ENCODE measurements around the gene SOX8. TPM values are rescaled to one million over a fixed set of nuclear protein-coding genes. Genes with fewer than 3 reads are reported as not detected.

SOX8 gene
- polyA plus RNA-seq, 6 donors from 2014 or later: not detected

DNA sequence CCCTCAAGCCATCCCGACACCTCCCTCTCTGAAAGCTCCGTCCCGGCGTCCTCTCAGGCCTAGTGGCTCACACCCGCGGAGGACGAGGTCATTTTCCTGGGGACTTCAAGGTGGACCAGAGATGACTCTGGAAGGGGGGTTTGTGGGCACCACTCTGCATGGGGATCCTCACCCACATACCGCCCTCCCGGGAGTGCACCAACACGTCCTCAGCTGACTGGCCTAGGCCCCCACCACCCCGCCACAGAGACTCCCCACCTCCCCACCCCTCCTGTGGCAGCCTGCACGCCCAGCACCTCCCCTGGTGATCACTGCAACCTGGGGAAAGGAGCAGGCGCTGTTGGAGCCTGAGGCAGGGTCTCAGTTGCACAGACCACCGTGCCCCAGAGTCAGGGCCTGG, 2.4 kb upstream of the SOX8 start:
- H3K4me3 Mint-ChIP-seq: peak overlapping the region in 3 of 8 donors; percentile 6 to 75 (median 27)
- H3K9me3 Mint-ChIP-seq: no peaks in the 10 kb centered on the region
- ATAC-seq (ENCODE audit: low read depth in 2 of 2): no peak
- H3K36me3 Mint-ChIP-seq: no peaks in the 10 kb centered on the region
- peaks cover 0 to 12% (median 4%) of the 10 kb centered on the region in 3 donors for H3K4me1 Mint-ChIP-seq
- H3K27ac Mint-ChIP-seq: no peak overlapping the region
- no peak for DNase-seq
- peaks cover 14 to 48% (median 24%) of the 10 kb centered on the region in 3 donors for H3K27me3 Mint-ChIP-seq

DNA sequence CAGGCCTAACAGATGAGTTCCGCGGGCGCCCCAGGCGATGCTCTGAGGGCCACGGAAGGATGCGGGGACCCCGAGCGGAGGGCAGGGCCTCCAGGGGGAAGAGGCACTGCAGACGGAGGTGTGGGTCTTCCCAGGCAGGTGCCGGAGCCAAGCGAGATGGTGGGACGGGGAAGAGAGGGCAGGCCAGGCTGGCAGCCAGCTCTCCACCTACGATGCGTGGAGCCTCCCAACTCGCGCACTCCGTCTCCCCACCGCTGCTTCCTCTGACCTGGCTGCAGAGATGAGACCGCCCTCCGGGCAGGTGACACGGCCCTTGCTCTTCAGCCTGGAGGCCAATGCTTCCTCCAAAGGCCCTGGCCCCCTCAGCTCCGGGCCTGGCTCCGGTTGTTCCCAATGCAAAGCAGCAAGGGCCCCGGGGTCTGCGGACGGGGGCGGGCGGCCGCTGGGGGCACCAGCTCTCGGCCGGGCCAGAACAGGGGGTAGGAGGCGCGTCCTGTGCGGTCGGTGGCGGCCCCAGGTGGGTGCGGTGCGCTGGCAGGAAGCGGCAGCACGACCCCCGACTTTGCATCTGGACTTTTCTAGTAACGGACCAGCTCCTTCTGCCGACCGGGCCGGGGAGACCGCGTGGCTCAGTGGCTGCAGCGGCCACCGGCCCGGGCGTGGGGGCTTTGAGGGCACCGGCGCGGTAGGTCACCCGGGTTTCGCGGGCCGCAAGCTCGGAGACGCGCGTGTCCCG, 1.5 kb upstream of the SOX8 start:
- Mint-ChIP-seq H3K36me3 (no peaks in the 10 kb centered on the region), H3K27ac (peak overlapping the region in 1 of 6 donors; percentile 63), H3K27me3 (peaks cover 14 to 48% (median 24%) of the 10 kb centered on the region in 3 donors), H3K4me1 (peaks cover 0 to 12% (median 4%) of the 10 kb centered on the region in 3 donors), H3K9me3 (no peaks in the 10 kb centered on the region), H3K4me3 (peak overlapping the region in 6 of 8 donors; percentile 34 to 75 (median 54))
- no peak for DNase-seq
- peak; percentile 15 to 18 for ATAC-seq (ENCODE audit: low read depth in 2 of 2)

DNA sequence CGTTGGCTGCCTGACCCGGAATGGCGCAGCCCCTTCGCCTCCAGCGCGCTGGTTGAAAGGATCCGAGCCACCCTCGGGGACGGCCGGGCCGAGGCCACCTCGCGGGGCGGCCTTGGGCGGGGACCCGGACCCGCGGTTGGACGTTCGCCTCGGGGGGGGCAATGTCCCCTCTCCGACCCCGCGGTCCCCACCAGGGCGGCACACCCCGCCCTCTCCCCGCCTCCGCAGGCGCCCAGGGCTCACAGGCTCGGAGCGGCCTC, 1.0 kb upstream of the SOX8 start:
- Mint-ChIP-seq H3K27ac (no peak overlapping the region), H3K9me3 (no peaks in the 10 kb centered on the region), H3K4me3 (peak overlapping the region in 2 of 8 donors; percentile 38 to 63), H3K36me3 (no peaks in the 10 kb centered on the region), H3K27me3 (peaks cover 14 to 48% (median 24%) of the 10 kb centered on the region in 3 donors), H3K4me1 (peaks cover 0 to 12% (median 4%) of the 10 kb centered on the region in 3 donors)
- DNase-seq (no peak), ATAC-seq (ENCODE audit: low read depth in 2 of 2) (peak in 1 of 2 donors; percentile 6)

DNA sequence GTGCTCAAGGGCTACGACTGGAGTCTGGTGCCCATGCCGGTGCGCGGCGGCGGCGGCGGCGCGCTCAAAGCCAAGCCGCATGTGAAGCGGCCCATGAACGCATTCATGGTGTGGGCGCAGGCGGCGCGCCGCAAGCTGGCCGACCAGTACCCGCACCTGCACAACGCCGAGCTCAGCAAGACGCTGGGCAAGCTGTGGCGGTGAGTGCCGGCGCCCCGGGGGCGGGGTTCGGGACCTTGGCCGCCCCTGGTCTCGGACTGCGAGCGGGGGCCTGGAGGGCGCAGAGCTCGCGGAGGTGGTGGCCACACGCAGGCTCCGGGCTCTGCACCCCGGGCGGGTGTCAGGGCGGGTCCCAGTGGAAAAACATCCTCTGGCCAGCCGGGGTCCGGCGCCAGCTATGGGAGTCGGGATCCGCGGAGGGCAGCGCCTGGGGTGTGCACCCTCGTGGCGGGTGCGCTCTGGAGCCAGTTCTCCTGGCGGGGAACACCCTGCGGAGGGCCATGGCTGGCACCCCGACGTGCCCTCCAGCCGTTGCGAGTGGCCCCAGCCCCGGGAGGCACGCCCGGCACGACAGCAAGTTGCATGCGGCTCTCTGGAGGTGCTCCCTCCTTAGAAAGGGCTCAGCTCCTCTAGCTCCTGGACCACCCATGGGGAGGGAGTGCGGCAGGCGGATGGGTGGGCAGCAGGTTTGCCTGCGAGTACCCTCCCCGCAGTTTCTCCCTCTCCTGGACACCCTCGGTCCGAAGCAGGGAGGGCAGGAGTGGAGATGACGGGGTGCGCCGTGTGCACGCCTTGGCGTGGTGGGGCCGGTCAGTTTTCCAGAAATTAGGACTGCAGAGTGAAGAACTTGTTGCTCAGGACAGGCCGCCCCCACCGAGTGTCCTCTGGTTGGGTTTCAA, 824 bp downstream of the SOX8 start:
- H3K4me3 Mint-ChIP-seq: peak overlapping the region; percentile 41 to 80 (median 70)
- peak overlapping the region in 1 of 6 donors; percentile 56 for H3K27ac Mint-ChIP-seq
- ATAC-seq (ENCODE audit: low read depth in 2 of 2): peak in 1 of 2 donors; percentile 24
- peaks cover 14 to 41% (median 23%) of the 10 kb centered on the region in 3 donors for H3K27me3 Mint-ChIP-seq
- H3K4me1 Mint-ChIP-seq: peaks cover 0 to 12% (median 4%) of the 10 kb centered on the region in 3 donors
- H3K36me3 Mint-ChIP-seq: no peaks in the 10 kb centered on the region
- DNase-seq: no peak
- no peaks in the 10 kb centered on the region for H3K9me3 Mint-ChIP-seq

DNA sequence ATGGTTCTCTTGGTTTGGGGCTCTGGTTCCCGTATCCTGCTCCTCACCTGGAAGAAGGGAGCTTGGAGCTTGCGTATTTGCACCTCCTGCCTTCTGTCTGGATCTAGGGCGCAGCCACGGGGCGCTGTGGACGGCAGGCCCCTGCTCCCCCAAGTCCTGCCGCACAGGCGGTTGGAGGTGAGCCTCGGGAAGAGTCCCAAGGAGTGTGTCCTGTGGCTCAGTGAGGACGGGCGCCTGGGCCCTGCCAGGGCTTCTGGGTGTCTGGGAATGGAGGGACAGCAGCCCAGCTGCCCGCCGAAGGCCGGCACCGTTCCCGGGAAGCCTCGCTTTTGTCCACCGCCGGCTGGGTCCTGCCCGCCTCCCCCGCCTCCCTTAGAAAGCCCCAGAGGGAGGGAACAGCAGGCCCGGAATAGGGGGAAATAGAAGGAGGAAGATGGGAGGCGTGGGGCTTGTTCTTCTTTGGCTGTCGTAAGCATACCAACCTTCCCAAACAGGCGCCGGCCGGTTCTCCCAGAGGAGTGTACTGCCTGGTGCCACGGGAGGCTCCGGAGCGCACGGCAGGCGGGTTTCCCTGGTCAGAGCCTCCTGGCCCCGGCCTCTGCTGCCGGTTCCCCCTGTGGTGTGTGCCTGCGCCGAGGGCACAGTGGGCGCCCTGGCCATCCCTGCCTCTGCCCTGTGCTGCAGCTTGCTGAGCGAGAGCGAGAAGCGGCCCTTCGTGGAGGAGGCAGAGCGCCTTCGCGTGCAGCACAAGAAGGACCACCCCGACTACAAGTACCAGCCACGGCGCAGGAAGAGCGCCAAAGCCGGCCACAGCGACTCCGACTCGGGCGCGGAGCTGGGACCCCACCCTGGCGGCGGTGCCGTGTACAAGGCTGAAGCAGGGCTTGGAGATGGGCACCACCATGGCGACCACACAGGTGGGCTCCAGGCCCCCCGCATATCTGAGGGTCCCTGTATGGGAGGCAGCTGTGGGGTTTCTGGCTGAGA, 1.8 kb downstream of the SOX8 start:
- H3K4me3 Mint-ChIP-seq: peak overlapping the region; percentile 41 to 80 (median 70)
- H3K27me3 Mint-ChIP-seq: peaks cover 5 to 32% (median 13%) of the 10 kb centered on the region in 3 donors
- H3K9me3 Mint-ChIP-seq: no peaks in the 10 kb centered on the region
- ATAC-seq (ENCODE audit: low read depth in 2 of 2): no peak
- peaks cover 0 to 7% (median 4%) of the 10 kb centered on the region in 3 donors for H3K4me1 Mint-ChIP-seq
- no peaks in the 10 kb centered on the region for H3K36me3 Mint-ChIP-seq
- H3K27ac Mint-ChIP-seq: peak overlapping the region in 1 of 6 donors; percentile 56
- DNase-seq: no peak

DNA sequence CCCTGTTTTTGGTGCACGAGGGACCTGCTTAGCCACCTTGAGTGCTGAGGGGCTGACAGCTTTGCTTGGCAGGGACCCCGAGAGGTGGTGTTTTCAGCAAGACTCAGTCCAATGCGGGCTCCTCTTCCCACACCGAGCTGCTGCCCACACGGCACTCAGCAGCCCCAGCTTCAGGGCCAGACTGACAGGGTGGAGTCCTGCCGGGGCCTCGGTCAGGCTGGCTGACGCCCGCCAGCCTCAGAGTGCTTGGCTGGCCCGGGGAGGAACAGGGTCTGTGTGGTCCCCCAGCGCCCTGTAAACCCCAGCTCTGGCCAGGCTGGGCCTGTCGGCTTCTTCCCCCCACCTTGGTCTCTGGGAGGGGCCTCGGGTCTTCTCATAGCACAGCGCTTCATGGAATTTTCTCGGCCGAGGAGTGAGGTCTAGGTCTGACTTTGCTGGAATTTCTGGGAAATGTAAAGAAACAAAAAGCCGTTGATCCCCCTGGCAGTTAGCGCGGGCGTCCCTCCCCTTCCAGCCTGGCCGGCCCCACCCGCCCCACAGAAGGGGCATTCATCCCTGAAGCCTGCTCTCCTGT, 2.6 kb downstream of the SOX8 start:
- Mint-ChIP-seq H3K4me1 (peaks cover 0 to 7% (median 4%) of the 10 kb centered on the region in 3 donors), H3K27ac (no peak overlapping the region)

DNA sequence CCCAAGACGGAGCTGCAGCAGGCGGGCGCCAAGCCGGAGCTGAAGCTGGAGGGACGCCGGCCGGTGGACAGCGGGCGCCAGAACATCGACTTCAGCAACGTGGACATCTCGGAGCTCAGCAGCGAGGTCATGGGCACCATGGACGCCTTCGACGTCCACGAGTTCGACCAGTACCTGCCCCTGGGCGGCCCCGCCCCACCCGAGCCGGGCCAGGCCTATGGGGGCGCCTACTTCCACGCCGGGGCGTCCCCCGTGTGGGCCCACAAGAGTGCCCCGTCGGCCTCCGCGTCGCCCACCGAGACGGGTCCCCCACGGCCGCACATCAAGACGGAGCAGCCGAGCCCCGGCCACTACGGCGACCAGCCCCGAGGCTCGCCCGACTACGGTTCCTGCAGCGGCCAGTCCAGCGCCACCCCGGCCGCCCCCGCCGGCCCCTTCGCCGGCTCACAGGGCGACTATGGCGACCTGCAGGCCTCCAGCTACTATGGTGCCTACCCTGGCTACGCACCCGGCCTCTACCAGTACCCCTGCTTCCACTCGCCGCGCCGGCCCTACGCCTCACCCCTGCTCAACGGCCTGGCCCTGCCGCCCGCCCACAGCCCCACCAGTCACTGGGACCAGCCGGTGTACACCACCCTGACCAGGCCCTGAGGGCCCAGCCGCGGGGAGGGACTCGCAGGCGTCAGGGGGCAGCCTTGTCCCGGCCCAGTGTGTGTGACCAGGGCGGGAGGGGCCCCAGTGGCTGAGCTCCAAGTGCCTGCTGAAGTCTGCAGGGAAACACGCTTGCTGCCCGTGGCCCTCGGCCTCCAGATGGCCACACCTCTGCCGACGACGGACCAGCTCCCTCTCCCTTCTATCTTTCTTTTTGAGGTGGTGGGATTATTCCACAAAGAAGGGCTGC, 3.4 kb downstream of the SOX8 start:
- H3K36me3 Mint-ChIP-seq: no peaks in the 10 kb centered on the region
- DNase-seq (no peak), ATAC-seq (ENCODE audit: low read depth in 2 of 2) (no peak)
- peaks cover 0 to 4% (median 3%) of the 10 kb centered on the region in 3 donors for H3K4me1 Mint-ChIP-seq
- no peaks in the 10 kb centered on the region for H3K9me3 Mint-ChIP-seq
- no peak overlapping the region for H3K4me3 Mint-ChIP-seq
- H3K27ac Mint-ChIP-seq: no peak overlapping the region
- peaks cover 0 to 20% (median 4%) of the 10 kb centered on the region in 3 donors for H3K27me3 Mint-ChIP-seq

More for the DNA sequence above, 2.6 kb downstream of the SOX8 start:
- no peak for ATAC-seq (ENCODE audit: low read depth in 2 of 2)
- no peak overlapping the region for H3K4me3 Mint-ChIP-seq
- no peaks in the 10 kb centered on the region for H3K36me3 Mint-ChIP-seq
- no peaks in the 10 kb centered on the region for H3K9me3 Mint-ChIP-seq
- DNase-seq: no peak
- H3K27me3 Mint-ChIP-seq: peaks cover 4 to 28% (median 6%) of the 10 kb centered on the region in 3 donors

DNA sequence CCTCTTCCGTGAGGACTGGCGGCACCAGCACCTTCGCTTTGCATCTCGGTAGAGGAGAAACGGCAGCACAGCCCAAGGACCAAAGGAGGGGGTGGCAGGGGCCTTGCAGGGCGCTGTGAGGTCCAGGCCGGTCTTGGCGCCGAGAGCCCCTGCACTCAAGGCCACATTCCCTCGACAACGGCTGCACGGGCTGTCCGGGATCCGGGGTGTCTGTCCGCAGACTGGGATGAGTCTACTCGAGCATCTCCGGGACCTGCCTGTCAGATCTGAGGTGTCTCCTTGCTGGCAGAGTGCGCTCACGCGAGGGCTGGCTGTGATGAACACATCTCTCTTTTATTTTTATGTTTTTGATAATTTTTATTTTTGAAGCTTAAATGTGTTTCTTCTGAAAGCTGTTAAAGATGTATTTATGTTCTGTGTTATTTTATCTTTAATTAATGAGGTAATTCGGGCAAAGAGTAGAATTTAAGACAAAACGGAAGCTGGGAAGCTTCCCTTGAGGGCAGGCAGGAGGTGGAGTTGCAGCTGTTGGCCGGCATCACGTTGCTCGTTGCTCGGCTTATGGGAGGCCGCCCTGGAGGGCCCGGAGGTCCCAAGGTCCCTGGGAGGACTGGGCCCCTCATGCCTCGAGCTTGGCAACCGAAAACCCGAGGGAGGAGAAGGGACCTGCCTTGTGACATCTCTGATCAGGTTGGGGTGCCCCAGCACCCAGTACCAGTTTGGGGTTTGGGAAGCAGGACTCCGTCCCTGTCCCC, 4.3 kb downstream of the SOX8 start:
- DNase-seq: no peak
- peaks cover 0 to 19% (median 4%) of the 10 kb centered on the region in 3 donors for H3K27me3 Mint-ChIP-seq
- no peaks in the 10 kb centered on the region for H3K9me3 Mint-ChIP-seq
- H3K27ac Mint-ChIP-seq: no peak overlapping the region
- no peak for ATAC-seq (ENCODE audit: low read depth in 2 of 2)
- H3K36me3 Mint-ChIP-seq: no peaks in the 10 kb centered on the region
- peak overlapping the region in 1 of 8 donors; percentile 8 for H3K4me3 Mint-ChIP-seq
- peaks cover 0 to 4% (median 3%) of the 10 kb centered on the region in 3 donors for H3K4me1 Mint-ChIP-seq

DNA sequence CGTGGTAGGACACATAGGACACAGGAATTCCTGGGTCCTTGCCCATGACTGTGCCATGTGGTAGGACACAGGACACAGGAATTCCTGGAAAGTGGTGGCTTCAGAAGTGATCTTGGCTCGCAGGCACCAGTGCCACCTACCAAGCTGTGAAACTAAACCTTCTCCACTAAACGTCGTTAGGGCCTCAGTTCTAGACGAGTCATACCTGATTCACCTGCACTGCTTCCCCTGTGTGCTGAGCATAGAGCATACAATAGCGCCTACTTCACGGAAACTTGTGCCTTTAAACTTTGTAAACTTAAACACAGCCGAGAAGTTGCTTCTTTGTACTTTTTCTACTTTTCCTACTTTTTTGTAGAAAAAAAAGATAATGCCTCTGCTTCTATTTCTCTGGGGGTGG, 4.8 kb downstream of the SOX8 start:
- no peak for ATAC-seq (ENCODE audit: low read depth in 2 of 2)
- H3K9me3 Mint-ChIP-seq: no peaks in the 10 kb centered on the region
- DNase-seq: no peak
- H3K27me3 Mint-ChIP-seq: peaks cover 0 to 15% (median 4%) of the 10 kb centered on the region in 3 donors
- H3K27ac Mint-ChIP-seq: no peak overlapping the region
- no peaks in the 10 kb centered on the region for H3K36me3 Mint-ChIP-seq
- H3K4me1 Mint-ChIP-seq: no peaks in the 10 kb centered on the region
- H3K4me3 Mint-ChIP-seq: peak overlapping the region in 1 of 8 donors; percentile 8

DNA sequence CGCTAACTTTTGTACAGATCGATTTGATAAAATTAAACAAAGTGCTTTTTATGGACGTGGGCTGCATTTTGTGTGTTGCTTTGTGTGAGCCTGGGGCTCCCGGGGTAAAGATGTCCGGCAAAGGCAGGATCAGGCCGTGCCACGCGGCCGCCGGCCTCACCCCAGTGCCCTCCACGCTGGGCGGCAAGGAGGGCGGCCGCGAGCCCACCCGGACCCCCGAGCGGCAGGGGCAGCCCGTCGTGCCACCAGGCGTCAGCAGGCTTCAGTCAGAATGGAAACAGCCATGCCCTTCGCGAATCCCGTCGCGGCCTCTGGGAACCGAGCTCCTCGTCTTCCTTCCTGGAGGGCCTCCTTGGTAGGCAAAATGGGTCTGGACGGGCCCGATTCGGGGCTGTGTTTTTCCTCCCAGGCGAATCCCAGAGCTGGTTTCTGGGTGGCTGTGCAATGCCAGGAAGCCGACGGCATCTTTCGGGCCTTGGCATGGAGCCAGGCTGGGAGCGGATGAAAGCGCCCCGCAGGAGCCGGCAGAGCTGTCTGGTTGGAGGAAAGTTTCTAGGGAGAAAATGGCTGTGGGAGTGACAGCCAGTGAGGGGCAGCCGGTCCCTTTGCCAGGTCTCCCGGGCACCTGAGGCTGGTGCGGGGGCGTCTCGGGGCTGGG, 5.5 kb downstream of the SOX8 start:
- Mint-ChIP-seq H3K9me3 (no peaks in the 10 kb centered on the region), H3K4me1 (no peaks in the 10 kb centered on the region), H3K27ac (no peak overlapping the region), H3K4me3 (no peak overlapping the region), H3K36me3 (no peaks in the 10 kb centered on the region), H3K27me3 (peaks cover 0 to 18% (median 4%) of the 10 kb centered on the region in 3 donors)
- no peak for ATAC-seq (ENCODE audit: low read depth in 2 of 2)
- no peak for DNase-seq

DNA sequence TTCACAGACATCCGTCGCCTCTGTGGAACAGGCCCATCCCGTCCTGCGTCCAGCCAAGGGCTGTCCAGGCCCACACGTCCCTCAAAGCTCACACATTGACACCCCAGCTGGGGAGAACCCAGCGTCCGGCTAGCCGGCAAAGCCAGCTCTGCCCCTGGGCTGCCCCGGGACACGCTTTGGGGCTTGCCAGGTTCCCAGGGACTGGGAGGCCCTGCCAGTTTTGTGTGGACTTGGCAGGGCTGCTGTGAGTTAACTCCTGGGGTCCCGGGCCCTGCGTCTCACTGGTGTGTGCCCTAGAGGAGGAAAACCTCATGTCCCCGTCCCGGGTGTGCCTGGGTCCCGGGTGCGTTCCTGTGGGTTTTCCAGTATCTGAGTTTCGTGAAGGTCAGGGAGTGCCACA, 6.3 kb downstream of the SOX8 start:
- Mint-ChIP-seq H3K36me3 (no peaks in the 10 kb centered on the region), H3K27ac (no peak overlapping the region), H3K4me3 (no peak overlapping the region), H3K27me3 (peaks cover 0 to 17% (median under 1%) of the 10 kb centered on the region in 3 donors), H3K4me1 (no peaks in the 10 kb centered on the region), H3K9me3 (peaks cover 0 to 3% (median 0%) of the 10 kb centered on the region in 7 donors)
- ATAC-seq (ENCODE audit: low read depth in 2 of 2) (no peak), DNase-seq (no peak)

Measured in naive B cell (primary cell).